ENCODE results near the gene OBP2B.
A peak's percentile ranks its signal among the peaks of the same experiment; 100 is the strongest.

Gene OBP2B

GRCh38 chr9:133164191-133164590 is 44.9 kb downstream of the OBP2B start:
- H2AK5ac ChIP-seq (ENCODE audit: low read length): peak overlapping the region; percentile 31
- H3K27me3 ChIP-seq (ENCODE audit: insufficient read depth, low read length): no peaks in the 10 kb centered on the region
- H2BK5ac ChIP-seq (ENCODE audit: low read depth, low read length, poor library complexity): no peak overlapping the region
- peaks cover 17 to 30% of the 10 kb centered on the region in 2 experiments for H3K4me1 ChIP-seq (ENCODE audit: control insufficient read depth in 1 of 2, insufficient read depth in 2 of 2, low read length in 2 of 2)
- H3K4me3 ChIP-seq (ENCODE audit: low read depth, low read length): no peak overlapping the region
- H3K9me3 ChIP-seq (ENCODE audit: insufficient read depth, low read depth, low read length): peaks cover 2% of the 10 kb centered on the region
- peak overlapping the region; percentile 67 for H3K14ac ChIP-seq (ENCODE audit: low read length)
- no peak for DNase-seq
- H3K79me2 ChIP-seq (ENCODE audit: control insufficient read depth, insufficient read depth, low read length, poor library complexity): peaks cover 3% of the 10 kb centered on the region
- H3K18ac ChIP-seq (ENCODE audit: low read length): peak overlapping the region; percentile 72
- H3K27ac ChIP-seq (ENCODE audit: low read depth, low read length): no peak overlapping the region
- no CpG with 5 or more reads among the region's 13 CpGs for WGBS (ENCODE audit: extremely low coverage, insufficient coverage, insufficient read length)
- no peak overlapping the region for H3K23ac ChIP-seq (ENCODE audit: low read length)
- H2BK120ac ChIP-seq (ENCODE audit: insufficient read depth, low read length, poor library complexity): peak overlapping the region; percentile 28
- no peak overlapping the region for H3K9ac ChIP-seq (ENCODE audit: low read length)
- H2AFZ ChIP-seq (ENCODE audit: insufficient read depth, low read length, poor library complexity): peak overlapping the region; percentile 67
- H4K8ac ChIP-seq (ENCODE audit: low read depth, low read length): peak overlapping the region; percentile 55
- peaks cover 15% of the 10 kb centered on the region for H3K79me1 ChIP-seq (ENCODE audit: low read length)
- H2BK12ac ChIP-seq (ENCODE audit: low read length): no peak overlapping the region
- peak overlapping the region; percentile 70 for H4K91ac ChIP-seq (ENCODE audit: low read depth, low read length)
- peak overlapping the region; percentile 25 for H3K4ac ChIP-seq (ENCODE audit: low read depth, low read length)
- no peak overlapping the region for H4K12ac ChIP-seq (ENCODE audit: low read depth, low read length)
- H3K36me3 ChIP-seq (ENCODE audit: control insufficient read depth in 1 of 2, insufficient read depth in 2 of 2, low read length in 2 of 2): no peaks in the 10 kb centered on the region
- peak overlapping the region; percentile 92 for H3K4me2 ChIP-seq (ENCODE audit: low read length)

- Histone ChIP-seq H3K36me3 (ENCODE audit: control insufficient read depth in 1 of 2, insufficient read depth in 2 of 2, low read length in 2 of 2) (no peaks in the 10 kb centered on the region), H2BK12ac (ENCODE audit: low read length) (peak within 1 kb of the TSS; percentile 38), H3K4me2 (ENCODE audit: low read length) (peak within 1 kb of the TSS; percentile 92), H2AK5ac (ENCODE audit: low read length) (peak within 1 kb of the TSS; percentile 31), H4K91ac (ENCODE audit: low read depth, low read length) (peak within 1 kb of the TSS; percentile 87), H3K14ac (ENCODE audit: low read length) (peak within 1 kb of the TSS; percentile 86), H3K79me1 (ENCODE audit: low read length) (peaks cover 15% of the 10 kb centered on the region), H3K18ac (ENCODE audit: low read length) (peak within 1 kb of the TSS; percentile 96), H3K4me1 (ENCODE audit: control insufficient read depth in 1 of 2, insufficient read depth in 2 of 2, low read length in 2 of 2) (peaks cover 11 to 26% of the 10 kb centered on the region in 2 experiments), H3K9me3 (ENCODE audit: insufficient read depth, low read depth, low read length) (peaks cover 2% of the 10 kb centered on the region), H3K79me2 (ENCODE audit: control insufficient read depth, insufficient read depth, low read length, poor library complexity) (peaks cover 3% of the 10 kb centered on the region), H4K12ac (ENCODE audit: low read depth, low read length) (peak within 1 kb of the TSS; percentile 71), H3K9ac (ENCODE audit: low read length) (peak within 1 kb of the TSS; percentile 59), H3K27ac (ENCODE audit: low read depth, low read length) (no peak within 1 kb of the TSS), H3K27me3 (ENCODE audit: insufficient read depth, low read length) (no peaks in the 10 kb centered on the region), H2AFZ (ENCODE audit: insufficient read depth, low read length, poor library complexity) (peak within 1 kb of the TSS; percentile 89), H4K8ac (ENCODE audit: low read depth, low read length) (peak within 1 kb of the TSS; percentile 94), H2BK5ac (ENCODE audit: low read depth, low read length, poor library complexity) (peak within 1 kb of the TSS; percentile 45), H2BK120ac (ENCODE audit: insufficient read depth, low read length, poor library complexity) (peak within 1 kb of the TSS; percentile 79), H3K4me3 (ENCODE audit: low read depth, low read length) (peak within 1 kb of the TSS; percentile 75), H3K4ac (ENCODE audit: low read depth, low read length) (peak within 1 kb of the TSS; percentile 66), H3K23ac (ENCODE audit: low read length) (no peak within 1 kb of the TSS)
- WGBS (ENCODE audit: extremely low coverage, insufficient coverage, insufficient read length): no CpG with 5 or more reads among the region's 56 CpGs
- peak in 1 of 2 donors; percentile 17 for DNase-seq
Observed at GRCh38 chr9:133163504-133164172, 45.4 kb downstream of the OBP2B start, which contains the start of gene GBGT1. Gene GBGT1, minus strand, starts transcription at chr9:133163914. Its CDS starts 1,502 bp downstream, at chr9:133162412.

- peak overlapping the region; percentile 86 for H3K14ac ChIP-seq (ENCODE audit: low read length)
- peak overlapping the region; percentile 79 for H2BK120ac ChIP-seq (ENCODE audit: insufficient read depth, low read length, poor library complexity)
- no peak overlapping the region for H3K23ac ChIP-seq (ENCODE audit: low read length)
- peaks cover 11 to 23% of the 10 kb centered on the region in 2 experiments for H3K4me1 ChIP-seq (ENCODE audit: control insufficient read depth in 1 of 2, insufficient read depth in 2 of 2, low read length in 2 of 2)
- peak overlapping the region; percentile 13 for H2AK5ac ChIP-seq (ENCODE audit: low read length)
- H2BK12ac ChIP-seq (ENCODE audit: low read length): no peak overlapping the region
- peaks cover 13% of the 10 kb centered on the region for H3K79me1 ChIP-seq (ENCODE audit: low read length)
- H3K79me2 ChIP-seq (ENCODE audit: control insufficient read depth, insufficient read depth, low read length, poor library complexity): peaks cover 3% of the 10 kb centered on the region
- H3K9ac ChIP-seq (ENCODE audit: low read length): no peak overlapping the region
- peak overlapping the region; percentile 96 for H3K18ac ChIP-seq (ENCODE audit: low read length)
- no peak for DNase-seq
- H3K27ac ChIP-seq (ENCODE audit: low read depth, low read length): no peak overlapping the region
- H3K4me3 ChIP-seq (ENCODE audit: low read depth, low read length): peak overlapping the region; percentile 75
- WGBS (ENCODE audit: extremely low coverage, insufficient coverage, insufficient read length): no CpG with 5 or more reads among the region's 54 CpGs
- peak overlapping the region; percentile 13 for H3K4ac ChIP-seq (ENCODE audit: low read depth, low read length)
- peak overlapping the region; percentile 94 for H4K8ac ChIP-seq (ENCODE audit: low read depth, low read length)
- peak overlapping the region; percentile 92 for H3K4me2 ChIP-seq (ENCODE audit: low read length)
- H2BK5ac ChIP-seq (ENCODE audit: low read depth, low read length, poor library complexity): no peak overlapping the region
- H4K12ac ChIP-seq (ENCODE audit: low read depth, low read length): peak overlapping the region; percentile 71
- peak overlapping the region; percentile 18 for H2AFZ ChIP-seq (ENCODE audit: insufficient read depth, low read length, poor library complexity)
- peaks cover 2% of the 10 kb centered on the region for H3K9me3 ChIP-seq (ENCODE audit: insufficient read depth, low read depth, low read length)
- H3K27me3 ChIP-seq (ENCODE audit: insufficient read depth, low read length): no peaks in the 10 kb centered on the region
- peak overlapping the region; percentile 87 for H4K91ac ChIP-seq (ENCODE audit: low read depth, low read length)
- H3K36me3 ChIP-seq (ENCODE audit: control insufficient read depth in 1 of 2, insufficient read depth in 2 of 2, low read length in 2 of 2): no peaks in the 10 kb centered on the region
Observed at GRCh38 chr9:133162861-133163503, 46.1 kb downstream of the OBP2B start.

- H3K4ac ChIP-seq (ENCODE audit: low read depth, low read length): no peak overlapping the region
- H2AK5ac ChIP-seq (ENCODE audit: low read length): no peak overlapping the region
- no peak overlapping the region for H3K9ac ChIP-seq (ENCODE audit: low read length)
- WGBS (ENCODE audit: extremely low coverage, insufficient coverage, insufficient read length): no CpG with 5 or more reads among the region's 4 CpGs
- H3K4me1 ChIP-seq (ENCODE audit: control insufficient read depth in 1 of 2, insufficient read depth in 2 of 2, low read length in 2 of 2): peaks cover 11 to 19% of the 10 kb centered on the region in 2 experiments
- no peak overlapping the region for H2BK120ac ChIP-seq (ENCODE audit: insufficient read depth, low read length, poor library complexity)
- no peak overlapping the region for H3K27ac ChIP-seq (ENCODE audit: low read depth, low read length)
- H3K18ac ChIP-seq (ENCODE audit: low read length): no peak overlapping the region
- H3K9me3 ChIP-seq (ENCODE audit: insufficient read depth, low read depth, low read length): peaks cover 2% of the 10 kb centered on the region
- H2AFZ ChIP-seq (ENCODE audit: insufficient read depth, low read length, poor library complexity): no peak overlapping the region
- no peak overlapping the region for H4K8ac ChIP-seq (ENCODE audit: low read depth, low read length)
- no peak overlapping the region for H4K91ac ChIP-seq (ENCODE audit: low read depth, low read length)
- no peaks in the 10 kb centered on the region for H3K36me3 ChIP-seq (ENCODE audit: control insufficient read depth in 1 of 2, insufficient read depth in 2 of 2, low read length in 2 of 2)
- no peak overlapping the region for H2BK5ac ChIP-seq (ENCODE audit: low read depth, low read length, poor library complexity)
- no peak overlapping the region for H3K14ac ChIP-seq (ENCODE audit: low read length)
- no peak for DNase-seq
- H3K4me3 ChIP-seq (ENCODE audit: low read depth, low read length): no peak overlapping the region
- H2BK12ac ChIP-seq (ENCODE audit: low read length): no peak overlapping the region
- H4K12ac ChIP-seq (ENCODE audit: low read depth, low read length): no peak overlapping the region
- H3K27me3 ChIP-seq (ENCODE audit: insufficient read depth, low read length): no peaks in the 10 kb centered on the region
- no peak overlapping the region for H3K4me2 ChIP-seq (ENCODE audit: low read length)
- H3K23ac ChIP-seq (ENCODE audit: low read length): no peak overlapping the region
- H3K79me1 ChIP-seq (ENCODE audit: low read length): peaks cover 10% of the 10 kb centered on the region
- H3K79me2 ChIP-seq (ENCODE audit: control insufficient read depth, insufficient read depth, low read length, poor library complexity): peaks cover 3% of the 10 kb centered on the region
Observed at GRCh38 chr9:133161547-133161950, 47.5 kb downstream of the OBP2B start.

Data from trophoblast cell (in vitro differentiated cells and primary cell).